ES-I3 (cell line): ENCODE measurements around the gene DENND4B.

Source experiments
- H3K36me3 ChIP-seq: 2 replicates; pipeline ENCODE4 v1.6.1; 2013; ENCODE audit warnings: mild to moderate bottlenecking, low read length, control low read depth, moderate library complexity; ENCODE audit not compliant: insufficient read depth
- H3K4me1 ChIP-seq: 2 replicates; pipeline ENCODE4 v1.6.1; 2013; ENCODE audit warnings: mild to moderate bottlenecking, control low read depth, low read length; ENCODE audit not compliant: insufficient read depth
- H3K9ac ChIP-seq: 2 replicates; pipeline ENCODE4 v1.6.1; 2013; ENCODE audit warnings: low read depth, mild to moderate bottlenecking, low read length, moderate library complexity
- H3K9me3 ChIP-seq: 2 replicates; pipeline ENCODE4 v1.6.1; 2013; ENCODE audit warnings: mild to moderate bottlenecking, low read length, moderate library complexity; ENCODE audit not compliant: control insufficient read depth, insufficient read depth

Gene DENND4B

DNA sequence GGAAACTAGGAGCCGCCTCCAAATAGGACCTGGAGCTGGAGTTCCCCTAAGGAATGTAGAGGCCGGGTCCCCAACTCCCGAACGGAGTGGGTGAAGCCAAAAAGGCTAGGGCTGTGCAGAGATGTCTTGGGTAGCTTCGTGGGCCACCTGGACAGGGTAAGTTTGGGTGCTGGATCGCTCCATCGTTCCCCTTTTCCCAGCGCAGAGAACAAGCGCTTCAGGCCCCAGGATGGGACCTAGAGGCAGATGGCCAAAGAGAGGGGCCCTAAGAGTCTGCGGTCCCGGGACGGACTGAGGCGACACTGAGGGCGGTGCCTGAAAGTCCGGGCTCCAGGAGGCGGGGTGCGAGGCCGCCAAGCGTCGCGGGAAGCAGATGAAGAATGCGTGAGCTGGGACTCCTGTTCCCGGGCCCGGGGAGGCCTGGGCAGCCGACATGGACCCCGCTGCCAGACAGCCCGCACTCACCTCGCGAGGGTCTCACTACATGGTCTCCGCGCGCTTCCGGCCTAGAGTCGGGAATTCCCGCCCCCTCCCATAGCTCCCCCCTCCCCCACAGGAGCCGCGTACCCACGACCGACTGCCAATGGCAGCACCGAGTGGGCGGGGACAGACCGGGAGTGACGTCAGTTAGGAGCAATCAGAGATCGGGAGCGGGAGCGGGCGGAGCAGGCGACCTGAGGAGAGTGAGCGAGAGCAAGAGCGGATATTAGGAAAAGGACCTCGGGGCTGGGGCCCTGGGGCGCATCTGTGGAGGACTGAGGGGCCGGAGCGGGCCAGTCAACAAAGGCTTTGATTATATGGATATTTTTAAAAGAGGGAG, 16.7 kb upstream of the DENND4B start, which contains the start of gene SLC39A1:
TSS of gene SLC39A1 (minus strand) at position 508 of the 820 bp plus-strand sequence. CDS start 822 bp downstream, outside the sequence.
- H3K36me3 ChIP-seq: peaks cover 11% of the 10 kb centered on the region; the same call in 1 of the 2 replicates
- H3K9ac ChIP-seq: peak within 1 kb of the TSS; percentile 93
- no peaks in the 10 kb centered on the region for H3K9me3 ChIP-seq
- H3K4me1 ChIP-seq: peaks cover 15% of the 10 kb centered on the region

- Histone ChIP-seq H3K9ac (peak overlapping the region; percentile 93), H3K9me3 (no peaks in the 10 kb centered on the region), H3K4me1 (peaks cover 15% of the 10 kb centered on the region), H3K36me3 (peaks cover 11% of the 10 kb centered on the region; the same call in 1 of the 2 replicates)
These were observed 15.8 kb upstream of the DENND4B start for GRCh38 chr1:153962088-153963029.

DNA sequence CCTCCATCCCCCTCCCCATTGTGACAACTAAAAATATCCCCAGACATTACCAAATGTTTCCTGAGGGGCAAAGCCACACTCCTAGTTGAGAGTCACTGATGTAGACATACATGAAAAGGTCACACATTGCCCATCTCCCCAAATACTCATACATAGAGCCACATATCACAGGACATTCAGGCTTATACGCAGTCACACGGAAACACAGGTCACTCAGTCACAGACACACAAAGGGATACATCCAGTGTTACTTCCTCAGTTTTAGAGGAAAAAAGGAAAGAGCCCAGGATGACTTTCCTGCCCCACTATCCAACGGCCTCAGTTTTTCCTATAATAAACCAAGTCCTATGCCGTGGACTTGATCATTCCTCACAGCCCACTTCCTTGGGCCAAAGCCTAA, 14.9 kb upstream of the DENND4B start:
- H3K9ac ChIP-seq: peak overlapping the region; percentile 93
- H3K4me1 ChIP-seq: peaks cover 15% of the 10 kb centered on the region
- peaks cover 11% of the 10 kb centered on the region; the same call in 1 of the 2 replicates for H3K36me3 ChIP-seq
- H3K9me3 ChIP-seq: no peaks in the 10 kb centered on the region

GRCh38 chr1:153960206-153960605, 13.7 kb upstream of the DENND4B start:
- Histone ChIP-seq H3K4me1 (peaks cover 11% of the 10 kb centered on the region), H3K9ac (no peak overlapping the region), H3K36me3 (peaks cover 11% of the 10 kb centered on the region; the same call in 1 of the 2 replicates), H3K9me3 (no peaks in the 10 kb centered on the region)

GRCh38 chr1:153959454-153959853, 12.9 kb upstream of the DENND4B start:
- Histone ChIP-seq H3K36me3 (peaks cover 11% of the 10 kb centered on the region; the same call in 1 of the 2 replicates), H3K4me1 (peaks cover 11% of the 10 kb centered on the region), H3K9me3 (no peaks in the 10 kb centered on the region), H3K9ac (no peak overlapping the region)

GRCh38 chr1:153958961-153959260, 12.4 kb upstream of the DENND4B start:
- Histone ChIP-seq H3K4me1 (peaks cover 11% of the 10 kb centered on the region), H3K9me3 (no peaks in the 10 kb centered on the region), H3K9ac (peak overlapping the region; percentile 1; the same call in 1 of the 2 replicates), H3K36me3 (peaks cover 11% of the 10 kb centered on the region; the same call in 1 of the 2 replicates)

DNA sequence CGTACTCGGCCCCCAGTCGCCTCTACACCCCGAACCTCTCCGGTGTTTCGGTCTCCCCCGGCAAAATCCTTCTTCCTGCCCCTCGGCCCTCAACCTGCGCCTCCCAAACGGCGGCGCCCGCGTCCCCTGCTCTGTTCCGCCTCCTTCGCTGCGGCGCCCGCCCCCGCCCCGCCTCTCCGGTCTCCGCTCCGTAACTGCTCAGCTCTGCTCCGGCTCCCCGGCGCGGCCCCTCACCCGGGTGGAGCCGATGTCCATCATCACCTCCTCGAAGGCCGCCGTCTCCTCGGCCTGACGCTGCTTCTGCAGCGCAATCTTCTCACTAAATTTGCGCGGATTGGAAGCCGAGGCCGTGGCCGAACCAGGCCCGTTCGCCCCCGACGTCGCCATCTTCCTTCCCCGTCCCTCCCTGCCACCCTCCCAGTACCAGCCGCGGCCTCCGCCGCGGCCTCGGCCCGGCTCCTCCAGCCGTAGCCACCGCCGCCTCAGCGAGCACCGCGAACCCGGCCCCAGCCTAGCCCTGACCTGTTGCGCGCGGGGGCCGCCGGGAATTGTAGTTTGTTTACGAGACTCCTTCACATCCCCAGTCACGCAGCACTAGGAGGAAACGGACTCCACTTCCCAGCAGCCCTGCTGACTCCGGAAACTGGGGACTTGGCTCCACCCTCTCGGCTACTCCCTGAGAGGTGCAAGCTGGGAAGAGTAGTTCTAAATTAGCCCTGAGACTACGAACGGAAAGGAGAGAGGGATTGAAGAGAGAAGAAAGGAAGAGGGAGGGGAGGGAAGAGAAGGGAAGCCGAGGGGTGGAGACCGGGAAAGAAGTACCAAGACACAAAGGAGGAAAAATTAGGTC, 11.8 kb upstream of the DENND4B start, which contains the start of gene CRTC2:
TSS of gene CRTC2 (minus strand) at position 502 of the 850 bp plus-strand sequence. CDS start at position 387, 115 bp downstream.
- peaks cover 11% of the 10 kb centered on the region; the same call in 1 of the 2 replicates for H3K36me3 ChIP-seq
- peak within 1 kb of the TSS; percentile 94 for H3K9ac ChIP-seq
- H3K9me3 ChIP-seq: no peaks in the 10 kb centered on the region
- H3K4me1 ChIP-seq: peaks cover 11% of the 10 kb centered on the region

- no peaks in the 10 kb centered on the region for H3K9me3 ChIP-seq
- peaks cover 11% of the 10 kb centered on the region for H3K4me1 ChIP-seq
- peaks cover 11% of the 10 kb centered on the region; the same call in 1 of the 2 replicates for H3K36me3 ChIP-seq
- peak overlapping the region; percentile 94 for H3K9ac ChIP-seq
These were observed 11.2 kb upstream of the DENND4B start for GRCh38 chr1:153957744-153958110.

GRCh38 chr1:153956997-153957715, 10.6 kb upstream of the DENND4B start:
- Histone ChIP-seq H3K36me3 (peaks cover 11% of the 10 kb centered on the region), H3K4me1 (peaks cover 11% of the 10 kb centered on the region), H3K9me3 (no peaks in the 10 kb centered on the region), H3K9ac (peak overlapping the region; percentile 94)

GRCh38 chr1:153954826-153955225, 8.3 kb upstream of the DENND4B start:
- peaks cover 6% of the 10 kb centered on the region for H3K36me3 ChIP-seq
- H3K4me1 ChIP-seq: 0 out of 2 replicates have a peak, but pooled peaks cover 3% of the 10 kb centered on the region
- H3K9ac ChIP-seq: no peak overlapping the region
- no peaks in the 10 kb centered on the region for H3K9me3 ChIP-seq

GRCh38 chr1:153953859-153954365, 7.4 kb upstream of the DENND4B start:
- H3K9ac ChIP-seq: no peak overlapping the region
- peaks cover 6% of the 10 kb centered on the region for H3K36me3 ChIP-seq
- H3K9me3 ChIP-seq: no peaks in the 10 kb centered on the region
- H3K4me1 ChIP-seq: 0 out of 2 replicates have a peak, but pooled peaks cover 2% of the 10 kb centered on the region

DNA sequence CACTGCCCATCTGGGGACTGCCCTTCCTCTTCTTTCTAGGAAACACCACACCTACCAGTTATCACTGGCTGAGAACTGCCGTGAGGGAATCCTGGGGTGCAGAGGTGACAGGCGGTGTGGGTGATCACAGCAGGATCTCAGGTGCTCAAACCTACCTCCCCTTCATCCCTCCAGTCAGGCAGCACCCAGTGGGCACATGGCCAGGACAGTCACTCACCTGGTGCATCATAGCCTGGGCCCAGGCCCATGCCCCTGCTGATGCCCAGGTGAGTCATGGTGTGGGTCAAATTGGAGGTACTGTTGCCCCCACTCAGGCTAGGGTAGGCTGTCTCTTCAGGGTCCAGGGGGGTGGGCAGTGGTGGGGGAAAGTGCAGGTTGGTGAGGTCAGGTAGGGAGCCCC, 5.3 kb upstream of the DENND4B start:
- no peak overlapping the region for H3K9ac ChIP-seq
- no peaks in the 10 kb centered on the region for H3K4me1 ChIP-seq
- peaks cover 8% of the 10 kb centered on the region for H3K36me3 ChIP-seq
- no peaks in the 10 kb centered on the region for H3K9me3 ChIP-seq

GRCh38 chr1:153951183-153951582, 4.7 kb upstream of the DENND4B start:
- Histone ChIP-seq H3K4me1 (no peaks in the 10 kb centered on the region), H3K9me3 (no peaks in the 10 kb centered on the region), H3K36me3 (peaks cover 8% of the 10 kb centered on the region), H3K9ac (no peak overlapping the region)
